ENCODE results near the gene CDK3. TPM values are rescaled to one million over a fixed set of nuclear protein-coding genes. Genes with fewer than 3 reads are reported as not detected.

CDK3 gene
- total RNA-seq, 6 experiments from 2014 or later = 1.9 to 2.9 (median 2.1) TPM

GRCh38 chr17:75987041-75987440 is 13.6 kb upstream of the CDK3 start:
- Mint-ChIP-seq H3K27ac (no peak overlapping the region), H3K27me3 (ENCODE audit: insufficient read depth) (no peaks in the 10 kb centered on the region), H3K9me3 (no peaks in the 10 kb centered on the region), H3K4me3 (no peak overlapping the region), H3K4me1 (ENCODE audit: low read depth) (peaks cover 29% of the 10 kb centered on the region), H3K36me3 (ENCODE audit: low read depth) (no peaks in the 10 kb centered on the region)
- no peak for DNase-seq
- TF ChIP-seq, protein P1, sequence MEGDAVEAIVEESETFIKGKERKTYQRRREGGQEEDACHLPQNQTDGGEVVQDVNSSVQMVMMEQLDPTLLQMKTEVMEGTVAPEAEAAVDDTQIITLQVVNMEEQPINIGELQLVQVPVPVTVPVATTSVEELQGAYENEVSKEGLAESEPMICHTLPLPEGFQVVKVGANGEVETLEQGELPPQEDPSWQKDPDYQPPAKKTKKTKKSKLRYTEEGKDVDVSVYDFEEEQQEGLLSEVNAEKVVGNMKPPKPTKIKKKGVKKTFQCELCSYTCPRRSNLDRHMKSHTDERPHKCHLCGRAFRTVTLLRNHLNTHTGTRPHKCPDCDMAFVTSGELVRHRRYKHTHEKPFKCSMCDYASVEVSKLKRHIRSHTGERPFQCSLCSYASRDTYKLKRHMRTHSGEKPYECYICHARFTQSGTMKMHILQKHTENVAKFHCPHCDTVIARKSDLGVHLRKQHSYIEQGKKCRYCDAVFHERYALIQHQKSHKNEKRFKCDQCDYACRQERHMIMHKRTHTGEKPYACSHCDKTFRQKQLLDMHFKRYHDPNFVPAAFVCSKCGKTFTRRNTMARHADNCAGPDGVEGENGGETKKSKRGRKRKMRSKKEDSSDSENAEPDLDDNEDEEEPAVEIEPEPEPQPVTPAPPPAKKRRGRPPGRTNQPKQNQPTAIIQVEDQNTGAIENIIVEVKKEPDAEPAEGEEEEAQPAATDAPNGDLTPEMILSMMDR (IDR thresholded peaks at IDR 0.05) = no peak

DNA sequence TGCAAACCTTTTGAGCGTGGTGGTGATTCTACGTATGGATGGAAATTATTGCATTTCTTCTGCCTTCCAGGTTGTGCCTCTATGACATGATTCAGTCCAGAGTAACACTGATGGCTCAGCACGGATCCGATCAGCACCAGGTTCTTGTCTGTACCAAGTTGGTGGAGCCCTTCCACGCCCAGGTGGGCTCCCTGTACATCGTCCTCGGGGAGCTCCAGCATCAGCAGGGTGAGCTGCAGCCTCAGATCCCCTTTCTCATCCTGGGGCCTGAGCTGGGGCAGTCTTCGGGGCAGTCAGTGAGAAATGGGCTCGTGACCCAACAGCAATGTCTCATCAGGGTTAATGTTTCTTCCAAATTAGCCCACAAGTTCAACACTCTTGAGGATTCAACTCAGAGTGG is 9.3 kb upstream of the CDK3 start:
- no peaks in the 10 kb centered on the region for H3K9me3 Mint-ChIP-seq
- no peak for DNase-seq
- TF ChIP-seq, protein P1 (IDR thresholded peaks at IDR 0.05) = no peak
- H3K4me1 Mint-ChIP-seq (ENCODE audit: low read depth) = peaks cover 5% of the 10 kb centered on the region
- no peak overlapping the region for H3K27ac Mint-ChIP-seq
- 0 out of 2 replicates have a peak, but pooled peaks cover 5% of the 10 kb centered on the region for H3K36me3 Mint-ChIP-seq (ENCODE audit: low read depth)
- no peaks in the 10 kb centered on the region; the same call in none of the 2 replicates for H3K27me3 Mint-ChIP-seq (ENCODE audit: insufficient read depth)
- H3K4me3 Mint-ChIP-seq = no peak overlapping the region

GRCh38 chr17:75994802-75995370 is 5.8 kb upstream of the CDK3 start:
- Mint-ChIP-seq H3K4me3 (no peak overlapping the region), H3K4me1 (ENCODE audit: low read depth) (peaks cover 22% of the 10 kb centered on the region), H3K27me3 (ENCODE audit: insufficient read depth) (peaks cover 3% of the 10 kb centered on the region), H3K9me3 (no peaks in the 10 kb centered on the region), H3K27ac (no peak overlapping the region), H3K36me3 (ENCODE audit: low read depth) (0 out of 2 replicates have a peak, but pooled peaks cover 5% of the 10 kb centered on the region)
- TF ChIP-seq, protein P1 (IDR thresholded peaks at IDR 0.05) = no peak
- DNase-seq = no peak

GRCh38 chr17:75995385-75995925 is 5.2 kb upstream of the CDK3 start:
- Mint-ChIP-seq H3K27me3 (ENCODE audit: insufficient read depth) (peaks cover 3% of the 10 kb centered on the region), H3K36me3 (ENCODE audit: low read depth) (0 out of 2 replicates have a peak, but pooled peaks cover 5% of the 10 kb centered on the region), H3K4me1 (ENCODE audit: low read depth) (peaks cover 22% of the 10 kb centered on the region), H3K4me3 (no peak overlapping the region), H3K9me3 (no peaks in the 10 kb centered on the region), H3K27ac (no peak overlapping the region)
- TF ChIP-seq, protein P1 (IDR thresholded peaks at IDR 0.05) = no peak
- DNase-seq = no peak

DNA sequence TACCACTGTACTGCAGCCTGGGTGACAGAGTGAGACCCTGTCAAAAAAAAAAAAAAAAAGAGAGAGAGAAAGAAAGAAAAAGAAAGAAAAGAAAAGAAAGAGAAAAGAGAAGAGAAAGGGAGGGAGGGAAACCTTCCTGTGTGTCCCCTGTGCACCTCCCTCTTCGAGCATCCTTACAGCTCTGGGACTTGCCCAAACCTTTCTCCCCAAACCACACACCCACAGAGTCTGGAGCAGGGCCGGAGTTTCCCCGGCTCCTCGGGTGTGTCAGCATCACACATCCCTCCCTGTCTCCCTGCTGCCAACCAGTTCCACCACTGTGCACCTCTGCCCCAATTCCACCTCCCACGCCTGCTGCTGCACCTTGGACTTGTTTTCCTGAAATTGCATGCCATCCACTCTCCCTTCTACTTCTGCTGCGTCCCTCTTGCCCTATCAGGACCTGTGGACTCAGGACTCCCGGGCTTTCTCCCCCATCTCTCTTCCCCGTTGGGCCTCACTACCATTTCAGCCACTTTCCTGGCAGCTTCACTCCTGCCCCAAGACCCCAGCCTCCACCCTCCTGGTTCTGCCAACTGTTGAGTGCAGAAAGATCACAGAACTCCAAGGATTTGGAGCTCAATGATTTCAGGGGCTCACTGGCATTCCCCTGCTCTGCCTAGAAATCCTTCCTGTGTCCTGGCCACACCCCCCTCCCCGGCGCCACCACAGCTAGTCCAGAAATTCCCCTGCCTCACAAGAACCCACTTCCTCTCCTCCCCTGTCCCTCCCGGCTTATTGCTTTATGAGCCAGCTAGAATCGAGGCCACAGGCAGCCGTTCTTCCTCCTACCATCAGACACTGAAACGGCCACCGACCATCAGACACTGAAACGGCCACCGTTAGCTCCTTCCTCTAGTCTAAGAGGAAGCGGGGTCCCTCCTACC is 3.7 kb upstream of the CDK3 start:
- Mint-ChIP-seq H3K4me3 (peak overlapping the region; percentile 7), H3K9me3 (no peaks in the 10 kb centered on the region), H3K4me1 (ENCODE audit: low read depth) (peaks cover 22% of the 10 kb centered on the region), H3K36me3 (ENCODE audit: low read depth) (0 out of 2 replicates have a peak, but pooled peaks cover 5% of the 10 kb centered on the region), H3K27me3 (ENCODE audit: insufficient read depth) (peaks cover 3% of the 10 kb centered on the region), H3K27ac (peak overlapping the region; percentile 70)
- TF ChIP-seq, protein P1 (IDR thresholded peaks at IDR 0.05) = no peak
- DNase-seq = peak; percentile 11
